G401 (cell line): ENCODE results near the gene CPT2. TPM values are rescaled to one million over a fixed set of nuclear protein-coding genes. Genes with fewer than 3 reads are reported as not detected.
"Not testable (repeated sequence)": the region's sequence is repeated elsewhere in the genome, so short reads cannot be mapped to it uniquely, and the experiment has no call there.

Experiments
- DNase-seq: peaks from one replicate; pipeline ENCODE4 v3.0.0-alpha.2; 2015; ENCODE audit warnings: low spot score
- in situ Hi-C: cut with HindIII; loops from 2 replicates; pipeline ENCODE4 v1.10.0; 2016; ENCODE audit warnings: low sequenced_read_pairs, mixed read lengths
- total RNA-seq: library from RNA; depleted of rRNA; stranded (reverse); fragments of >200 nt; shearing (Covaris generic); gene quantifications from 2 replicates; pipeline ENCODE4 v1.2.3, GENCODE V29; 2014

CPT2 gene
- total RNA-seq, 1 experiment from 2014 or later = 53.3 TPM

- no peak for DNase-seq
- in situ Hi-C loops = no loop called here
These were observed 16.4 kb upstream of the CPT2 start for GRCh38 chr1:53180226-53180625.

- in situ Hi-C loops = no loop called here
- DNase-seq = no peak
These were observed 15.7 kb upstream of the CPT2 start for GRCh38 chr1:53180951-53181350.

- DNase-seq = peak; percentile 83
- in situ Hi-C loops = no loop called here
These were observed 14.5 kb upstream of the CPT2 start for GRCh38 chr1:53182111-53182593.

GRCh38 chr1:53182716-53183094, 13.9 kb upstream of the CPT2 start:
- in situ Hi-C loops = no loop called here
- no peak for DNase-seq

GRCh38 chr1:53183095-53183990, 13.3 kb upstream of the CPT2 start:
- in situ Hi-C loops = no loop called here
- DNase-seq = no peak

- in situ Hi-C loops, DNase-seq: not testable (repeated sequence)
These were observed 10.7 kb upstream of the CPT2 start for GRCh38 chr1:53185955-53186297.

GRCh38 chr1:53186533-53186932, 10.1 kb upstream of the CPT2 start:
- no peak for DNase-seq
- in situ Hi-C loops = no loop called here

- no peak for DNase-seq
- in situ Hi-C loops = no loop called here
These were observed 9.2 kb upstream of the CPT2 start for GRCh38 chr1:53187401-53187800.

- in situ Hi-C loops = no loop called here
- DNase-seq = no peak
These were observed 8.5 kb upstream of the CPT2 start for GRCh38 chr1:53188099-53188498.

GRCh38 chr1:53189061-53189460, 7.6 kb upstream of the CPT2 start:
- in situ Hi-C loops = no loop called here
- no peak for DNase-seq

GRCh38 chr1:53190210-53190611, 6.4 kb upstream of the CPT2 start:
- in situ Hi-C loops = no loop called here
- no peak for DNase-seq

GRCh38 chr1:53195246-53196016, 1.2 kb upstream of the CPT2 start:
- peak; percentile 53 for DNase-seq
- in situ Hi-C loops = no loop called here

- no peak for DNase-seq
- in situ Hi-C loops = no loop called here
These were observed 573 bp upstream of the CPT2 start for GRCh38 chr1:53196017-53196484.

GRCh38 chr1:53197291-53198200, 922 bp downstream of the CPT2 start:
- DNase-seq = no peak
- in situ Hi-C loops = no loop called here

GRCh38 chr1:53198241-53198651, 1.6 kb downstream of the CPT2 start:
- no peak for DNase-seq
- in situ Hi-C loops = no loop called here

GRCh38 chr1:53203466-53203865, 6.8 kb downstream of the CPT2 start:
- DNase-seq = no peak
- in situ Hi-C loops = no loop called here

GRCh38 chr1:53205496-53205895, 8.9 kb downstream of the CPT2 start:
- in situ Hi-C loops, DNase-seq: not testable (repeated sequence)

GRCh38 chr1:53206083-53206685, 9.6 kb downstream of the CPT2 start:
- in situ Hi-C loops, DNase-seq: not testable (repeated sequence)
